Muscle layer of duodenum (tissue), 2 donors: Measurements from ENCODE around the gene PMM2.
A peak's percentile ranks its signal among the peaks of the same experiment; 100 is the strongest.
"Not testable (repeated sequence)": the region's sequence is repeated elsewhere in the genome, so short reads cannot be mapped to it uniquely, and the experiment has no call there.

Source experiments
- H3K27ac ChIP-seq: one replicate; pipeline ENCODE4 v1.7.0; 2013; ENCODE audit warnings: mild to moderate bottlenecking, low read length
- H3K27me3 ChIP-seq: one replicate; pipeline ENCODE4 v1.7.0; 2013; ENCODE audit warnings: low read depth, mild to moderate bottlenecking, control low read depth, low read length
- H3K36me3 ChIP-seq, 2 donors: one replicate each; pipeline ENCODE4 v1.7.0; 2013; ENCODE audit warnings: low read length in 2 of 2, control low read depth in 1 of 2, mild to moderate bottlenecking in 1 of 2; ENCODE audit not compliant: insufficient read depth in 2 of 2, control insufficient read depth in 1 of 2
- H3K4me1 ChIP-seq, 2 donors: one replicate each; pipeline ENCODE4 v1.7.0; 2013; ENCODE audit warnings: low read length in 2 of 2, mild to moderate bottlenecking in 2 of 2, control low read depth in 1 of 2, moderate library complexity in 1 of 2; ENCODE audit not compliant: insufficient read depth in 2 of 2, control insufficient read depth in 1 of 2
- H3K4me3 ChIP-seq, 2 donors: one replicate each; pipeline ENCODE4 v1.7.0; 2013; ENCODE audit warnings: low read length in 2 of 2, low read depth in 1 of 2, mild to moderate bottlenecking in 1 of 2
- H3K9me3 ChIP-seq, 2 donors: one replicate each; pipeline ENCODE4 v1.7.0; 2013; ENCODE audit warnings: low read length in 2 of 2, control low read depth in 1 of 2, mild to moderate bottlenecking in 1 of 2; ENCODE audit not compliant: control insufficient read depth in 1 of 2
- donor health status: healthy.

PMM2 gene

GRCh38 chr16:8797364-8798173, at the start of gene PMM2, which contains the start of gene TMEM186:
PMM2 (plus strand) TSS chr16:8797839; CDS start chr16:8797883, 44 bp downstream.
TMEM186 (minus strand) TSS chr16:8797639; CDS start chr16:8797614, 25 bp downstream.
- H3K9me3 ChIP-seq = no peaks in the 10 kb centered on the region
- H3K27me3 ChIP-seq = no peaks in the 10 kb centered on the region
- H3K4me1 ChIP-seq = peaks cover 20 to 40% of the 10 kb centered on the region in 2 donors
- peak within 1 kb of the TSS; percentile 89 to 98 for H3K4me3 ChIP-seq
- H3K36me3 ChIP-seq = peaks cover 12 to 26% of the 10 kb centered on the region in 2 donors
- H3K27ac ChIP-seq = peak within 1 kb of the TSS; percentile 90

- H3K9me3 ChIP-seq, H3K27ac ChIP-seq, H3K4me1 ChIP-seq, H3K27me3 ChIP-seq, H3K36me3 ChIP-seq, H3K4me3 ChIP-seq: not testable (repeated sequence)
Observed at GRCh38 chr16:8748944-8749343, 48.7 kb upstream of the PMM2 start.

- no peak overlapping the region for H3K27ac ChIP-seq
- no peaks in the 10 kb centered on the region for H3K9me3 ChIP-seq
- no peaks in the 10 kb centered on the region for H3K27me3 ChIP-seq
- H3K4me1 ChIP-seq = no peaks in the 10 kb centered on the region
- no peak overlapping the region for H3K4me3 ChIP-seq
- peaks cover 0 to 8% of the 10 kb centered on the region in 2 donors for H3K36me3 ChIP-seq
Observed at GRCh38 chr16:8751481-8752311, 45.9 kb upstream of the PMM2 start.

GRCh38 chr16:8752706-8753105, 44.9 kb upstream of the PMM2 start:
- Histone ChIP-seq H3K4me3 (no peak overlapping the region), H3K27ac (no peak overlapping the region), H3K4me1 (no peaks in the 10 kb centered on the region), H3K36me3 (peaks cover 0 to 11% of the 10 kb centered on the region in 2 donors), H3K9me3 (no peaks in the 10 kb centered on the region), H3K27me3 (no peaks in the 10 kb centered on the region)

- no peaks in the 10 kb centered on the region for H3K9me3 ChIP-seq
- no peaks in the 10 kb centered on the region for H3K27me3 ChIP-seq
- H3K4me3 ChIP-seq = no peak overlapping the region
- no peaks in the 10 kb centered on the region for H3K4me1 ChIP-seq
- H3K27ac ChIP-seq = no peak overlapping the region
- peaks cover 0 to 14% of the 10 kb centered on the region in 2 donors for H3K36me3 ChIP-seq
Observed at GRCh38 chr16:8753416-8754054, 44.1 kb upstream of the PMM2 start.

- peaks cover 0 to 9% of the 10 kb centered on the region in 2 donors for H3K36me3 ChIP-seq
- H3K27ac ChIP-seq = no peak overlapping the region
- H3K4me1 ChIP-seq = no peaks in the 10 kb centered on the region
- H3K27me3 ChIP-seq = no peaks in the 10 kb centered on the region
- no peak overlapping the region for H3K4me3 ChIP-seq
- H3K9me3 ChIP-seq = no peaks in the 10 kb centered on the region
Observed at GRCh38 chr16:8756755-8757154, 40.9 kb upstream of the PMM2 start.

- no peaks in the 10 kb centered on the region for H3K27me3 ChIP-seq
- H3K9me3 ChIP-seq = no peaks in the 10 kb centered on the region
- H3K36me3 ChIP-seq = peaks cover 0 to 6% of the 10 kb centered on the region in 2 donors
- H3K27ac ChIP-seq = no peak overlapping the region
- no peaks in the 10 kb centered on the region for H3K4me1 ChIP-seq
- H3K4me3 ChIP-seq = no peak overlapping the region
Observed at GRCh38 chr16:8758022-8758421, 39.6 kb upstream of the PMM2 start.

- peaks cover 0 to 16% of the 10 kb centered on the region in 2 donors for H3K36me3 ChIP-seq
- H3K4me3 ChIP-seq = no peak overlapping the region
- no peaks in the 10 kb centered on the region for H3K4me1 ChIP-seq
- H3K9me3 ChIP-seq = no peaks in the 10 kb centered on the region
- H3K27ac ChIP-seq = no peak overlapping the region
- H3K27me3 ChIP-seq = no peaks in the 10 kb centered on the region
Observed at GRCh38 chr16:8760021-8760420, 37.6 kb upstream of the PMM2 start.

GRCh38 chr16:8761078-8761477, 36.6 kb upstream of the PMM2 start:
- Histone ChIP-seq H3K4me3 (no peak overlapping the region), H3K36me3 (peaks cover 0 to 16% of the 10 kb centered on the region in 2 donors), H3K9me3 (no peaks in the 10 kb centered on the region), H3K27me3 (no peaks in the 10 kb centered on the region), H3K27ac (no peak overlapping the region), H3K4me1 (no peaks in the 10 kb centered on the region)

- peaks cover 0 to 16% of the 10 kb centered on the region in 2 donors for H3K36me3 ChIP-seq
- H3K27me3 ChIP-seq = no peaks in the 10 kb centered on the region
- H3K4me1 ChIP-seq = no peaks in the 10 kb centered on the region
- no peak overlapping the region for H3K27ac ChIP-seq
- no peak overlapping the region for H3K4me3 ChIP-seq
- no peaks in the 10 kb centered on the region for H3K9me3 ChIP-seq
Observed at GRCh38 chr16:8762254-8762653, 35.4 kb upstream of the PMM2 start.

GRCh38 chr16:8763083-8763482, 34.6 kb upstream of the PMM2 start:
- Histone ChIP-seq H3K36me3 (peaks cover 2 to 11% of the 10 kb centered on the region in 2 donors), H3K27me3 (no peaks in the 10 kb centered on the region), H3K27ac (no peak overlapping the region), H3K9me3 (no peaks in the 10 kb centered on the region), H3K4me3 (no peak overlapping the region), H3K4me1 (no peaks in the 10 kb centered on the region)
